A549 treated with ZK216348 at 1 μM for 4 hours (cell line): ENCODE data around the gene LRCH4. TPM values are rescaled to one million over a fixed set of nuclear protein-coding genes. Genes with fewer than 3 reads are reported as not detected.

ENCODE experiments used
- total RNA-seq: library from RNA; stranded (reverse); fragments of 200-300 nt; extraction: Qiagen RNA extraction; gene quantifications from 5 replicates; pipeline ENCODE4 v1.2.3, GENCODE V29; 2022; ENCODE audit warnings: low read depth

The LRCH4 gene, protein sequence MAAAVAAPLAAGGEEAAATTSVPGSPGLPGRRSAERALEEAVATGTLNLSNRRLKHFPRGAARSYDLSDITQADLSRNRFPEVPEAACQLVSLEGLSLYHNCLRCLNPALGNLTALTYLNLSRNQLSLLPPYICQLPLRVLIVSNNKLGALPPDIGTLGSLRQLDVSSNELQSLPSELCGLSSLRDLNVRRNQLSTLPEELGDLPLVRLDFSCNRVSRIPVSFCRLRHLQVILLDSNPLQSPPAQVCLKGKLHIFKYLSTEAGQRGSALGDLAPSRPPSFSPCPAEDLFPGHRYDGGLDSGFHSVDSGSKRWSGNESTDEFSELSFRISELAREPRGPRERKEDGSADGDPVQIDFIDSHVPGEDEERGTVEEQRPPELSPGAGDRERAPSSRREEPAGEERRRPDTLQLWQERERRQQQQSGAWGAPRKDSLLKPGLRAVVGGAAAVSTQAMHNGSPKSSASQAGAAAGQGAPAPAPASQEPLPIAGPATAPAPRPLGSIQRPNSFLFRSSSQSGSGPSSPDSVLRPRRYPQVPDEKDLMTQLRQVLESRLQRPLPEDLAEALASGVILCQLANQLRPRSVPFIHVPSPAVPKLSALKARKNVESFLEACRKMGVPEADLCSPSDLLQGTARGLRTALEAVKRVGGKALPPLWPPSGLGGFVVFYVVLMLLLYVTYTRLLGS
- total RNA-seq = 10.0 to 21.2 TPM (median 15.0 TPM) in 5 replicates

DNA sequence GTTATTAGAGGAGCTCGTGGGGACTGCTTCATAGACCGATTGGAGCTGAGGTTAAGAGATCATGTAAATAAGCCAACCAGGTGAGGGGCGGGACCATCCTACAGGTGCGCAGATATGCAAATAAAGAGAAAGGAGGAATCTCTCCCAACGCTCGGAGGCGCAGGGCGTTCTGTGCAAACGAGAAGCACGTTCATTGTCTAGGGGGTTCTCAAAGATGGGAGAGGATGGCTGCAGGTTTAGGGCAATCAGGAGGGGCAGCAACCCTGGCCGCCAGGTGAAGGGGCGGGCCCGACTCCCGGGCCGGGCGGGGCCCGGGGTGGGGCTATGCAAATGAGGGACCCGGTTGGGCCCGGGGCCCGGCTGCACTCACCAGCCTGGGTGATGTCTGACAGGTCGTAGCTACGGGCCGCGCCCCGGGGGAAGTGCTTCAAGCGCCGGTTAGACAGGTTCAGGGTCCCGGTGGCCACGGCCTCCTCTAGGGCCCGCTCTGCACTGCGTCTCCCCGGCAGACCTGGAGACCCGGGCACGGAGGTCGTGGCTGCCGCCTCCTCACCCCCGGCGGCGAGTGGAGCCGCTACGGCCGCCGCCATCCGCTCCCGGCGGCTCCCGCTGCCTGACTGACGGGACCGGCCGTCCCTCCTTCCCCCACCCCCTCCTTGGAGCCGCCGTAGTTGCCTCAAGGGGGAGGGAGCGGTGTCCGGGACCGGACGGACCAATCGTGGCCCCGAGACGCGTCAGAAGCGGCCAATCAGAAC lies at the start of gene LRCH4:
TSS of gene LRCH4 (minus strand) at position 619 of the 755 bp plus-strand sequence. CDS start at position 590, 29 bp downstream.

DNA sequence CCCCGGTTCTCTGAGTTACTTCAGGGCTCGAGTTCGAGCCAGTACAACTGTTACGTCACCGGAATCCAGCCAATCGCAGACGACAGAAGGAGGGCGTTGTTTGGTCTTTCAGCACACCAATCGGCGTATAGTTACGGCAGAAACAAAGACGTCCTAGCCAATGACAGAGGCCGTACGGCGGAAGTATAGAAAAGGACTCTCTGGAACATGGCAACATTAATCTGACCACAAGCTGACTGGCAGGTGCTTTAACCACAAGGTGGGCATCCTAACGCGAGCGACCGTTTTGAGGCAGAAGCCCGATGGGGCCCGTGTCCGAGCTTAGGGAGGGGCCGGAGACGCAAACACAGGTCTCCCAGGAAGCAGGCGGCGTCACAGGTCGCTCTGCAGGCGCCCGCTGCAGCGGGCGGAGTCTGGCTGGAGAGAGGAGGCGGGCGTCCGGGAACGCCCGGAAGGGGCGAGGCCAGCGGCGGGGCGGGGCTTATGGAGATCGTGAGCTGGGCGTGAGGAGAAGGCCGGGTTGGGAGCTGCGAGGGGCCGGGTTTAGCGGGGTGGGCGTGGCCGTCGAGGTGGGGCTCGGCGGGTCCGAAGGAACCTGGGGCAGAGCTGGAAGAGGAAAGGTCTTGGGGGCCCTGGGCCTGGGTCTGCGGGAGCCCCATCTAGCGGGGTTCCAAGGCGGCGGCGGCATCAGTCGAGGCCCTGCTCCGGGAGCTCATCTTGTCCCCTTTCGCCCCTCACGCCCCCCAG lies 26.2 kb upstream of the LRCH4 start, which contains the start of gene MOSPD3:
TSS of gene MOSPD3 (plus strand) at position 558 of the 747 bp plus-strand sequence. CDS start 252 bp downstream, outside the sequence.

DNA sequence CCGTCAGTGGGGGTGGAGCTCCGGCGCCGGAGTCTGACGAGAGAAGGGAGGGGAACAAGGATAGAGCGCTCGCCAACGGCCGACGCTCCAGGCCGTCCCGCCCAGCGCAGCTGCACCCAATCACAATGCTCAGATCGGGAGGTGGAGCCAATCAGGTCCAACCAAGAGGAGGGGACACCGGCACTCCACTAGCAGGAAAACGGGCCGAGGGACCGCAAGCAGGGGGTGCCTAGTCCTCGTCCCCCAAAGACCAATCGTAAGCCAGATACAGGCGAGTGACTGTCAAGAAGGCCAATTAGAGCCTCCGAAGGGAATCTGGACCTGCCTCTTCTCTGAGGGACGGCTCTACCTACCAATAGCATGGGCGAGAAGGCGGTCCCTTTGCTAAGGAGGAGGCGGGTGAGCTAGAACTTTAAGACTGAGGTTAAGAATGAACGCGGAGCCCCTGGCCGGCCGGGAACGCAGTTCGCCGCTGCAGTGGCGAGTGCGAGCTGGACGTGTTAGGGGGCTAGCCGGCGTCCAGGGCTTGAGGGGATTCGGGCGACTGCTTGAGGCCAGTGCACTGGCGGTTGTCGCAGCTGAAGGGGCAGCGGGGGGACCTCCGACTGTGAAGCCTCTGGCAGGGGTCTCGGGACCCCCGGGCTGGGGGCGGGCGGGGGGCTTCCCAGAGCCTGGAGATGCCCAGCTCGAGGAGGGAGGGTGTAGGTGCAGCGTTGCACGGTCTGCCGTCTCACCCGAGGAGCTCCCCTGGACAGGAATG lies 517 bp upstream of the LRCH4 start, which contains the start of gene FBXO24:
TSS of gene FBXO24 (plus strand) at position 63 of the 760 bp plus-strand sequence. CDS start at position 361, 298 bp downstream.

DNA sequence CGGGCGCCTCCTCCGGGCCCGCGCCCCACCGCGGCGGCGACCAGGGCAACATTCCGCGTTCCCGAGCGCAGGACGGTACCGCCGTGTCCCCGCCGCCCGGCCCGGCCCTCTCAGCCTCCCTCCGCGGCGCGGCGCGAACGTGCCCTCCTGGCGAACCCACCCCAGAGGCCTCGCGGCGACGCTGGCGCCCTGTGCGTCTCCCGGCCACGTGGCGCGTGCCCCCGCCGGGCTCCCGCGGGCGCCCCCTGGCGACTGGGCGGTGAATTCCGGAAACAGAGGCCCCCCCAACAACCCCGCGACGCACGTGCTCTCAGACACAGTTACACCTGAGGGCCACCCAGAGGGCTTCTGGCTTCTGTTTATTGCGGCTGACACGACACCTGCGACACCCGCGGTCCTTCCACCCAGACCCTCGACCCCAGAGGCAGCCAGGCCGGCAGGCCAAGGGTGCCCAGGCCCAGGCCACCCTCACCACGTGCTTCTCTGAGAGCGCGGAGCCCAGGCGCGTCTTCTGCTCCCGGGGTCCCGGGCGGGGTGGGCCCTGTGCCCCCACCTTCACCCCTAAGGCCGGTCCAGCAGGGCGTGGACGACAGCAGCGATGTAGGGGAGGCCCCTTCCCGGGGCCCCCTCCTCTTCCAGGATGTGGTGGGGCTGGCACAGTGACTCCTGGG lies 12.1 kb downstream of the LRCH4 start, which contains the start of gene SAP25:
TSS of gene SAP25 (minus strand) at position 210 of the 671 bp plus-strand sequence. CDS start at position 52, 158 bp downstream.

DNA sequence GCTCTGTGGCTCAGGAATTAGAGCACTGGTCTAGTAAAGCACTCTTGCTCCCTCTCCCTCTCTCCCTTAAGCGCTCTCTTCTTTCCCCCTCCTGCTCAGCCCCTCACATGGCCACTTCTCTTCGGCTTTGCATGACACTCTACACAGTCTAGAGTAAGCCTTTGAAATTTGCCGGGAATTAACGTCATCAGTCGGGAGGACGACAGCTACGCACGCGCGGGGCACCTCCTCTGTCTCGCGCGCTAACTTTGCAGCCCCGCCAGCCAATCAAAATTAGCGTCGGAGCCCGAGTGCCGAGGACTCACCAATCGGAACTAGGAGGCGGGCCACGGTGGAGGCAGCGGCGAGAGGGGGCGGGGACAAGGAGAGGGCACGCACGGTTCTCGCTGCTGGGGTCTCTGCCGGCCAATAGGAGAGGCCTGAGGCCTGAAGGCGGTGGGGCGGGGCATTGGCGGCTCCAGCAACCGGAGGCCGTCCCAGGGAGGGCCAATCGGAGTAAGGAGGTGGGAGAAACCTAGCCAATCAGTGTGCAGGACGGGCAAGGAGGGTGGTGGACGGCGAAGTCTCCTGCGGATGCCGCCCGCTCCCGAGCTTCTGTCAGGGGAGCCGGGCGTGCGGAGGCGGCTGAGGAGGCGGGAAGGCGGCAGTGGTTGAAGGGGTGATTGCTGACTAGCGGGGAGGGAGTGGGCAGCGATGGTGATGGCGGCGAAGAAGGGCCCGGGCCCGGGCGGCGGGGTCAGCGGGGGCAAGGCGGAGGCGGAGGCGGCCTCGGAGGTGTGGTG lies 47.1 kb downstream of the LRCH4 start, which contains the start of gene AGFG2:
TSS of gene AGFG2 (plus strand) at position 550 of the 782 bp plus-strand sequence. CDS start at position 694, 144 bp downstream.

Other genes with a start within 250 kb of the LRCH4 start
- 19.0 to 38.5 TPM (median 34.5 TPM) in 5 replicates for gene PILRB, start 228.0 kb downstream of the LRCH4 start, total RNA-seq
- 3.7 to 6.8 TPM (median 5.2 TPM) in 5 replicates for gene PILRA, start 212.6 kb downstream of the LRCH4 start, total RNA-seq
- 0.85 to 2.1 TPM (median 1.4 TPM) in 5 replicates for gene ZCWPW1, start 157.4 kb downstream of the LRCH4 start, total RNA-seq
- 30.6 to 48.9 TPM (median 43.5 TPM) in 5 replicates for gene MEPCE, start 156.3 kb downstream of the LRCH4 start, total RNA-seq
- gene PPP1R35, start 149.6 kb downstream of the LRCH4 start, total RNA-seq = 30.1 to 58.1 TPM (median 57.4 TPM) in 5 replicates
- gene SPACDR, start 121.9 kb downstream of the LRCH4 start, total RNA-seq = 0.44 to 1.3 TPM (median 0.60 TPM) in 5 replicates
- 28.5 to 55.6 TPM (median 46.9 TPM) in 5 replicates for gene TSC22D4, start 106.9 kb downstream of the LRCH4 start, total RNA-seq
- 1.9 to 5.7 TPM (median 4.1 TPM) in 5 replicates for gene NYAP1, start 102.2 kb downstream of the LRCH4 start, total RNA-seq
- 19.0 to 38.1 TPM (median 30.3 TPM) in 5 replicates for gene AGFG2, start 46.9 kb downstream of the LRCH4 start, total RNA-seq
- 0.35 to 1.8 TPM (median 0.64 TPM) in 5 replicates for gene SAP25, start 12.2 kb downstream of the LRCH4 start, total RNA-seq
- gene FBXO24, start 199 bp upstream of the LRCH4 start, total RNA-seq = 0.07 to 0.40 TPM (median 0.15 TPM) in 3 of 5 replicates, not detected in the others
- gene PCOLCE, start 16.2 kb upstream of the LRCH4 start, total RNA-seq = 7.4 to 12.4 TPM (median 10.5 TPM) in 5 replicates
- 14.8 to 23.1 TPM (median 20.0 TPM) in 5 replicates for gene MOSPD3, start 26.4 kb upstream of the LRCH4 start, total RNA-seq
- gene TFR2, start 55.4 kb upstream of the LRCH4 start, total RNA-seq = 1.6 to 3.1 TPM (median 2.5 TPM) in 5 replicates
- not detected in 5 replicates for gene ACTL6B, start 70.3 kb upstream of the LRCH4 start, total RNA-seq
- 129 to 274 TPM (median 259 TPM) in 5 replicates for gene GNB2, start 87.6 kb upstream of the LRCH4 start, total RNA-seq
- 11.2 to 23.3 TPM (median 20.1 TPM) in 5 replicates for gene GIGYF1, start 108.1 kb upstream of the LRCH4 start, total RNA-seq
- gene POP7, start 120.0 kb upstream of the LRCH4 start, total RNA-seq = 57.9 to 103 TPM (median 95.3 TPM) in 5 replicates
- not detected in 5 replicates for gene EPO, start 134.3 kb upstream of the LRCH4 start, total RNA-seq
- not detected in 5 replicates for gene ZAN, start 147.5 kb upstream of the LRCH4 start, total RNA-seq
- gene EPHB4, start 241.4 kb upstream of the LRCH4 start, total RNA-seq = 27.8 to 48.1 TPM (median 47.4 TPM) in 5 replicates